ENCODE measurements around the gene CHRNA1.
A peak's percentile ranks its signal among the peaks of the same experiment; 100 is the strongest.

Gene CHRNA1

DNA sequence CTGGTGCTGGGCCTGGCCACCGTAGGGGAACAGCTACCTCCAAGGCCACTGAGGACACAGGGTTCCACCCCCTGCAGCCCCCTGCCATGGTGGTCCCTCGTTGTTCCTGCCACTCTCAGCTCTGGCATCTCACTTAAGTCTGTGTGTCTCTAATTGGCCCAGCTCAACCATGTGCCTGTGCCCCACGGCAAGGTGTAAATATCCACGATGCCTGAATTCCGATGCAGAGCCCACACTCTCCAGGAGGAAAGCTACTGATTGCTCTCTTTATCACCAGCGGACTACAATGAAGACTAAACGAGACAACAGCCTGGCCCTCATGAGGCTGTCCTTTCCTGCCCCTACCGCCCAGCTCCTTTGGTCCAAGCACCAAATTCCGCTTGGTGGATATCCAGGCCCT lies 17.0 kb upstream of the CHRNA1 start:
- DNase-seq = no peak

DNA sequence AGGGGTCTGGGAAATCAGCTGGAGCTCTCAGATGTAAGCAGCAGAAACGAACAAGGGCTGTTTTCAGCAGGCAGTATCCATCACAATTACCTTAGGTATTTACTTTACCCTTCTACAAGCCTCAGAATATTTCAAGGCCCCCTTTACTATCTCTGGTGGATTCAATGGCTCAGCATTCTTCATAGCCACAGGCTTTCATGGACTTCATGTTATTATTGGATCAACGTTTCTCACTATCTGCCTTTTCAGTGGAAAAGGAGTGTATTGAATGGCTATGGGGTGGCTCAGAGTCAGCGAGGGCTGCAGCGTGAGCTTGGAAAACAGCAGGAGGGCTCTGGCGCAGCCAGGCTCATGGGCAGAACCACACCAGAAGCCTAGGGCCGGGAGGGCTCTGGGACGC lies 16.6 kb upstream of the CHRNA1 start:
- DNase-seq = no peak

DNA sequence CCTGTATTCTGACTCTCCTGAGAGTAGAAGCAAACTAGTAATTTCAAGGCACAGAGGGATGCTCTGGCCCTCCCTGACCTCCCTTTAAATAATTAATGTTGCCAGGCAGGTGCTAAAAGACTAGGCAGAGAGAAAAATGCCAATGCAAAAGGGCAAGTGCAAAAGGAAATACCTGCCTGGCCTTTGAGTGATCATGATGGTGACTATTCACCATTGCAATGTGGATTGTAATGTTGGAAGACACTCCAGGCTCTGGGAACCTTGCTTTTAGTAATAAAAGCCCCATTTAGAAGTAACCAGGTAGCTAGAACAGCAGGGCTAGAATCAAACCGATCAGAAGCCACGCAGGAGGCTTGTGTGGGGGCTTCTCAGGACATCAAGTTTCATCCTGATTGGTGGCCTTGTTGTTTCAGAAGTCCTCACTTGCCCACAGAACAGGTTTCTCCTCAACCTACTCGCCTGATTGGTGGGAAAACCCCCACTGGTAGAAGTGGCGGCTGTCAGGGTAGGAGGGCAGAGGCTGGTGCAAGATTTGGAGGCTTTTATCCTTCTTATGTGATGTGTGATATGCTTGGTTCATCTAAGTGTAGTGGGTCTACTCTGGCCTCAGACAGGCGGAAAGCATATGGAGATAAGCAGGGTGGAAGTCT lies 16.0 kb upstream of the CHRNA1 start:
- no peak for DNase-seq

DNA sequence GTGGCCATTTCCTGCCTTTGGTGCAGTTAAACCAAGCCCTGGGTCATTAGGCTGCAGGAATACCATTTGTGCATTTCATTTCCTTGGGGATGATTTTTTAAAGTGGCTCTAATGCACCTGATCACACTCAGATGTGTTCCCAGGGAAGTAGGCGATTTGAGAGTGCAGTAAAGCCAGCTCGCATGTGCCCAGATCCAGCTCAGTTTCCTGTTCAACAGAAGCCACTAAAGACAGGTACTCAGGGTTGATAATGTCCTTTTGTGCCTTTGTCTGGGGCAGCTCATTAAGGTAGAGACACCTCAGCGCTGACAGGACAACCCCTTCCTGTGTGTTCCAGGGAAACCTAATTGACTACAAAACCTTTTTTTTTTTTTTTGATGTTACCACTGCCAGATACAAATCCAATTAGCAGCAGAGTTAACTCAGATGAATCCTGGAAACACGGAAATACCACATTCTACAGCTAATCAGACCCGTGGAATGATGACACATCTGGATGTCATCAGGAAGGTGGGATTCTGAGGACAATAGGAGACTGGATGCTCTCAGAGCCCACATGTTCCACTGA lies 15.2 kb upstream of the CHRNA1 start:
- DNase-seq = no peak

DNA sequence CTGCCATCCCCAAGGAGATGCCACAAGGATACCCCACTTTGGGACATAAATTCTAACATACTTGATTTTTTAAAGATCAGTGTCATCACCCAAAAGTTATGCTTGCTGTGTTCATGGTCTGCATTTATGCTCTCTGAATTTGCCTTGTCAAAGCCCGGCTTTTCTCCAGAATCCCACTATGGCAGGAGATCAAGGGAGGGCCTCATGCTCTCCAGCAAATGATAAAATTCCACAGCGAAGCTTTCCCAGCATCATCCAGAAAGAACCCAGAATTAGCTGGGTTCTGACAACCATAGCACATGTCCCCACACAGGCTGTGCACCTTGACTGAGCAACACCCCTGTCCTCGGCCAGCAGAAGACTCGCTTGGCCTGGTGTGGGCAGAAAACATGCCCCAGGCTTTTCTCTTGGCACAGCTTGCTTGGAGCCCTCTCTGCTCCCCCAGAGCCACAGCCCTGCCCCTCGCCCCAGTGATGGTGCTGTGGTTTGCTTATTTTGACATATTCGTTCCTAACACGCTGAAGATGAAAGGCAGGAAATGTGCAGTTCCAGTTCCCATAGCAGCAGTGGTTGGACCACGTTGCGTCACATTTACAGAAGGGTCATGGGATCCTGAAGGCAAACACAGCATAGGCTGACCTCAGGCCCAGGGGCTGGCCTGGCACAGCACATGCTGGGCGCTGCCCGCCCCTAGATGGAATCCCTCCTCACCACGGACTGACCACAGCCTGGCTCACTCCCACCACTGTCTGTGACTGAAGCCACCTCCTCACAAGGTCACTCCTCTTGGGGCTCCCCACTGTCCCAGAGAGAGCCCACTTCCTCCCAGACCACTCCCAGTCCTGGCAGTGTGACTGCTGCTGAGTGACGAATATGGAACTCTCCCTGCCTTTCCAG lies 14.1 kb upstream of the CHRNA1 start:
- DNase-seq = no peak

DNA sequence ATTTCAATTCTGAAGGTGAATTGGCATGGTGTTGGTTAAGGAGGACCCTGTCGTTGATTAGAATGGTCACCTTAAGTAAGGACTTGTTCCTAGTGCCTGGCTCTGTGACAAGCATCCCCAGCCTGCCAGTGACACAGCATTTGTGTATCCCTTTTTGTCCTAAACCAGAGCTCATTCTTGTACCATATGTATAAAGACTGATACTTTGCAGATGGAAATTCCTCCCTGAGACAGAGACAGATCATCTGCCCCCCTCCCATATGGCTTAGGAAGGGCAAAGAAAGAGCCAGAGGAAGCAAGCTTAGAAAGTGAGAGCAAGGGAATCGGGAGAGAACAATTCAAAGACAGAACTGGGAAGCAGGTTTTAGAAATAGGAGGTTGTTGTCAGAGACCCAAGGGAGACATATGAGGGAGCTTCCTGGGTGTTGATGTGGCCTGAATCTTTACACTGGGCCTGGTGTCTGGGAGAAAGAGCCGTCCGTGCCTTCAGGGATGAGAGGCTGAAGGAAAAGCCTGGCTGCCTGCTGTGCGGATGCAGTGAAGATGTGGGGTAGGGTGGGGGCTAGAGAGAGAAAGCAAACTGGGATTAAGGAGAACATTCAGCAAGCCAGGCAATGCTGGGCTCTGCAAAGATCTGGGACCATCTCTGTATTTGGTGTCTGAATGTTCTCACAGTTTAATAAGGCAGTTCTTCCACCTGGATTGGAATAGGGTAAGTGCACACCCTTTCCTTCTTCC lies 13.2 kb upstream of the CHRNA1 start:
- DNase-seq = no peak

DNA sequence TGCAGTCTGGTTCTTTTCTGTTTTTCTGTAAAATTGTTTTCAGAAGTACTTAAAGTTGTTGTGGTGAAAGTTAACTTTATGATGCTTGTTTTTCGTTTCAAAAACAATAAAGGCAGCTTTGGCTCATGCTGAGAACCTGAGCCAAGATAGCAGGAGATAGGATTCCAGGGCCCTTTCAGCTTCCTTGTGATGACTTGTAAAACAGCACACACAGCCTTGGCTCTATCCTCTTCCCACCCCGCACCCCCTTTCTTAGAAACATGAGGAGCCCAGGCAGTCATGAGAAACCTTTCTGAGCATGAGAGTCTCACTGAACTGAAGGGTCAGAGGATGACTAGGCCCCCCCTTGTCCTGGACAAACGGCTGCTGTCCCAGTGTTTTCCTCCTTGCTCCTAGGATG lies 12.4 kb upstream of the CHRNA1 start:
- DNase-seq = no peak

DNA sequence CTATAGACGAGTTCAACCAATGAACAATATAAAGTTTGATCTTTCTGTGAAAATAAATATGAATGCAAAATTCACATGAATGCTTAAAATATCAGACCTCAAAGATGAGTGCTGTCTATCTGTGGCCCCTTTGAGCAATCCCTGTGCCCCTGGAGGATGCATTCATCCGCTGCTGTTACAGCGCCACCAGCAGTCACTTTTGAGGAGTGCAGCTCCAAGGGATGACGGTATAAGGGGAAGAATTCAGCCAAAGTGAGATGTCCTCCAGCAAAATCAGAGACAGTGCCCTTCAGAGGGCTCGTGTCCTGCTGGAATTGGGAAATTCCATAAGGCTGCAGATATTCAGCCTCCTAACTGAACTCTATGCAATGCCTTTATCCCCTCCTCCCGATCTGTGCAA lies 12.0 kb upstream of the CHRNA1 start:
- no peak for DNase-seq

DNA sequence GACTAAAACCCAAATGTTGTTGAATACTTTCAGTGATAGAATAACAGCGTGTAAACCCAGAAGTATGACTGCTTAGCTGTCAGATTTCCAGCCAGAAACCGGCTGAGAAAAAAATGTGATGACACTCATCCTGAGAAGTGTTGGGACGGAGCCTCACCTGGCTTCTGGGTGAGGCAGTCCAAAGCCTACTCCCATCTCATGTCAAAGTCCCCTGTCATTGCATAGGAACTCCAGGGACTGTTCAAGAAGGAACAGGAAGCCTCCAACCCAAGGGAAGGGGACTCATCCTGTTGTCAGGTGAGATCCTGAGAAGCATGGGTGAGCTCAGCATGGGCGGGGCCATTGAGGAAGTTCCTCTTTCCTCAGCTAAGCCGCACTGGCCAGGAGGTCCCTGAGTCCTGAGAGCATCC lies 11.3 kb upstream of the CHRNA1 start:
- DNase-seq = no peak

DNA sequence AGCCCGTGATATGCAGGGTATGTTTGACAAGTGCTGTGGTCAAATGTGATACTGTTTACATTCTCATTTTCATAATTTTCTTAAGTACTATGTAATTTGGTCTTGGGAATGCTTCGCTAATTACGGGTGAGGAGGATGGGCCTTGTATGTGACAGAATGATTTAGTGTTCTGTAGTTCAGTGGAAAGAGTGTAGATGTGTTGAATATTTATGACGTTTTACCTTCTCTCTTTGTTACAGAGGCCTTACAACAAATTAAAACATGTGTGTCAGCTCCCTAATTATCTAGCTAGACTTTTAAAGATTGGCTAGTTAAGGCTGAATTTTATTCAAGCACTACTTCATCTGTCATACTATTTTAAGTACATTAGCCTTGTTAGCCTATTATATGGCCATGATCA lies 10.6 kb upstream of the CHRNA1 start:
- no peak for DNase-seq

DNA sequence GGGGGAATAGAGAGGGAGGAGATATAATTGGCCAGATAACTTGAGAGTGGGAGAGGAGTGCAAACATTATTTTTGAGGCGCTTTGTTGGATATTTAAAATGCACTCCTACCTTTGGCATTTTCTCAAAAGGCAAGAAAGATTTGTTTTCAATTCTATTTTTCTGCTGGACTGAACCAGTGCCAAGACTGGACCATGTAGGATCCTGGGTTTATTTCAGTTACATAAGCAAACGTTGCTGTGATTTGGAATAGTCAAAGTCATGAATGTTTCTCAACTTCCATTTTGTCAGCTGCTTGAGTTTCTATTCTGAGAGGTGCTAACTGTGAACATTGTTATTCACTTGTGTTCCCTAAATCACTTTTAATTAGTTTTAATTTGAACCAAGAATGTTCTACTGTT lies 8.9 kb upstream of the CHRNA1 start:
- no peak for DNase-seq

DNA sequence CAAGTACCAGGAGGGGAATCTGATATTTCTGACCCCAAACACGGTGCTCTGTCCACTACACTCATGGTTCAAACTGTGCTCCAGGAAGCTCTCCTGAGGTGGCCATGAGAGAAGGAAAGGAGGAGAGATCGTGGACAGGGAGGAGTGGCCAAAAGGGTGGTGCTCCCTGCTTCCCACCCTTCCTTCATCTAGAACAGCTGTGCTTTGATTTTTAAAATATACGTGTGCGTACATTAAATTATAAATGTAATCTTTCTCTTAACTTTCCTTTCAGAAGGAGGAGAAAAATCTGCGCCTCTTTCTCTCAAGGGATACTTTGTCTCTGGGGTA lies 8.2 kb upstream of the CHRNA1 start:
- no peak for DNase-seq

DNA sequence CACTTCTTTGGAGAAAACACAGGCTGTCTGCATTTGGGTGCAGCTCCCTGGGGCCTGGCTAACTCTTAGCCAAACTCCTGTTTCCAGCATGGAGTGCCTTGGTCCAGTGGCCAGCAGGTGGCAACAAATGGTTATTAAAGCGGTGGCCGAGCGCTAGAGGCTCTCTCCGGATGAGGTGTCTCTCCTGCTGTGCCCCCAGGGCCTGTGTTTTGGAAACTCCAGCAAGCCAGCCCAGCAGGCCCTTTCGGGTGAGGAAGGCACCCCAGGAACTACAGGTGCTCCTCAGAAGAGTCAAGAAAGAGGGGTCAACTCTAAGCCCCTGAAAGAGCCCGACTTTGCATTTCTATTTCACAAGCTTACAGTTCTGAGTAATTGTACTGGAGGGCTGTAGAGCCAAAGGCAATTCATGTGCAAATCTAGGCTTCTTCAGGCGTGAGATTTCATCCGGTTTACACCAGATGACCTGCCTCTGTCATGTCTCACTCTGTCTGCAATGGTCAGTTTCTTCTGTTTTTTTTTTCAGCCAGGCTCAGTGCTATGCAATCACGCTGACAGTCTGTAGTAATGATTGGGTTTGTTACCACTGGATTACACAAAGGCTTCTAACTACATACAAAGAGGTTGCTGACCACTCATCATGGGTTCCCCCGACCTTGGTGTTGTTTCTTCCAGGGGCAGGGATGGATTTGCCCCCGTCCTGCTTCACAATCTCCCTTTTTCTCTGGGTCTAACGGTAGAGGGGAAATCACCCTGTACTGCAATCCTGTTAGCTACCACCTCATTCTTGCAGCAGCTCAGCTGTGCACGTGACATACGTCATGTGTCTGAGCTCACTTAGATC lies 7.6 kb upstream of the CHRNA1 start:
- DNase-seq = peak; percentile 37

DNA sequence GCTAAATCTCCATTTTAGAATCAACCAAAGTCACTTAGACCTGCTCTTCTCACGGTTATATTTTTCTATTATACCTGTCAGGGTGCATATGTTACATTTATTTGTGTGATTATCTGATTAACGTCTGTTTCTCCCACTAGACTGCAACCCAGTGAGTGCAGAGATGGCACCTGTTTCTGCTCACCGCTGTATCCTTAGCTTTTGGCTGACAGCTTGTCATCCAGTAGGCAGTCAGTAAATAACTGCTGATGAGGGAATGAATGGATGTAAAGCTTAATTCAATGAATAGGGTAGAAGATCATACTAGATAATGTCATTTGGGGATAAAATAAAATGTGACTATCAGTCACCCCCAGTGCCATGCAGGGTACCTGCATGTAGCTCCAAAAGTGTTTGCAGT lies 6.9 kb upstream of the CHRNA1 start:
- no peak for DNase-seq

DNA sequence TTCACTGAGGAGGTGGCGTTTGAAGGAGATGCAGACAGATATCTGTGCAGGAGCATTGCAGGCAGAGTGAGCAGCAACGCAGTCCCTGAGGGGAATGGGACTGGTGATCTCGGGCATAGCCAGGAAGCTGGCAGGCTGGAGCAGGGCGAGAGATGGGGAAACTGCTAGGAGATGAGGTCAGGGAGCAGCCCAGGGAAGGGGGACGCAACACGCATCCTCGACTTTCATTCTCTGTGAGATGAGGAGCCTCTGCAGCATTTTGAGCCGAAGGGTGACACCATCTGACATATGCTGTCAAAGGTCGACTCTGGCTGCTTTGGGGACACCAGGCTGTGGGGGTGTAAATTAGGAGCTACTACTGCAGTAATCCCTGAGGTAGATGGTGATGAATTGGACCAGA lies 4.3 kb upstream of the CHRNA1 start:
- no peak for DNase-seq

DNA sequence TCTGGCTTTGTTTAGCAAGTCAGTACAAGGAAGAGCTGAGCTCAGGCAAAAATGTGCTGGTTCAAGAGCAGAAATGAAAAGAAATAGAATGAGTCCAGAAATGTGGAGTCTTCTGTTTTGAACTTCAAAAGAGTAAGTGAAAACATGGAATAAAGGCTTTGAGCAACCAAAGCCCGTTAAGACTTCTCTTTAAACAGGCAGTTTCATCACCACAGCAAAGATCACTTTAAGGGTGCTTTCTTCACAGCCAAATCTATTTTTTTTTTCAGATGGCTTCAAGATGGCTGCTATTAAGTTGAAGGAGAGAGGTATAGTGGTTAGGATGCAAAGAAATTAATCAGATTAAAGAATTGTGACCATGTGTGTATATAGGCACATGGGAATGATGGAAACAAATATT lies 2.0 kb upstream of the CHRNA1 start:
- no peak for DNase-seq

DNA sequence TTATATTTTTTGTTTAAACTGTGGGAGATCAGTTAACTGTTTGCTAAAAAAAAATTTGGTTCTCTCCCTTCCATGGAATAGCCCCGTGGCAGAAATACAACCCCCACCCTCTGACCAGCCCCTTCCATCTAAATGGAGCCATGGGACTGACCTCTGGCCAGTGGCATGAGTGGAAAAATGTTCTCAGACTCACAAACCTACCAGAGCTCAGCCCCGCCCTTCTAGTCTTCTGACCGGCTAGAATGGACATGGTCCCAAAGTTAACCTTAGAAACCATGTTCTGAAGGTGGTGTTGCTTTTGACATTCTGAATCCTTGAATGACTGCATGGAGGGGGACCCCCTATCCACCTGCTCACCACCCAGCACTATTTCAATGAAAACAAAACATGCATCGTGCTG lies 1.3 kb upstream of the CHRNA1 start:
- DNase-seq = no peak

DNA sequence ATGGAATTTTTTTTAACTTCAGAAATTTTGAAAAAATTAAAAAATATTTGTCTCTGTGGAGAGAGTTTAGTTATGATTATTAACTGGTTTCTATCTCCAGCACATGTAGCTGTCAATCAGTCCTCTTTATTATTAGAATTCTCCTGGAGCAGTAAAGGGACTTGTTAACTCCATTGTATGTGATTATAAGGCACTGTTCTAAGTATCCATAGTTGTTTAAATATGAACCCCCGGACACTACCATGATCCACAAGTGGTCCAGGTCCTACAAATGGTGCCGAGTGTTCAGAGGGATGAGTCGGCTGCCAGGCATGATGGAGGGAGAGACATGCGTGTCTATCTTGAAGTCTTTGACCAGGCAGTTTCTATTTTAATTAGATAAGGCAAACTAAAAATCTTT lies 492 bp downstream of the CHRNA1 start:
- no peak for DNase-seq

DNA sequence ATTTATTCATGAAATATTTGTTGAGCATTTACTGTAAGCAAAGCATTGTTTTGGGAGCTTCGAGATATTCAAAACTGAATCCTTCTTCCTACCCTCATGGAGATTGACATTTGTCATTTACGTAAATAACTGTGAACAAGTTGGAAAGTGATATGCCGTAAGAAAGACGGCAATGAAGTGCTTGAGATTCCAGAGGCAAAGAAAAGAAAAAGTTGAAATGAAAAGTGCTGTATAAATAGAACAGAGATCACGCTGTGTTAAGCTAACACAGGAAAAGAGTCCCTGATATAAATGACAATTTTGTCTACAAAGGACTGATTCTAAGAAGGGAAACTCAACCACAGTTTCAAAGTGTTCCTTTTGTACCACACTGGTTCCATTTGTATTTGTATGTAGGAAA lies 1.8 kb downstream of the CHRNA1 start:
- DNase-seq = no peak

DNA sequence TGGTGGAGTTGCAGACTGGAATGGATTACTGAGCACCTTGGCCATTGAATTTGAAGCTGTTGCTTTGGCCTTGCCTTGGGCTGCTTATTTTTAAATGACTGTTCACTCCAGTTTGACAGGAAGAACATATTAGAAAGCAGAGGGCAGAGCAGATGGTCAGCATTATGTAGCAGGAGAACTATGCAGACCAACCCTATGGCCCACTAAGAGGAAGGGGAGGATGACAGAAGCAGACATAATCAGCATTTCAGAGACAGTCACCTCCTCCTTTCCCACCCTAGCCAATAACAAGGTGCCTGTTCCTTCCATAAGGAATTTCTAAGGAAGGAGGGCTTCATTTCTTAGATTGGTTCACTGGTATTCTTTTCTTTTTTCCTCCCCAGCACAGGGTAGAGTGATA lies 2.4 kb downstream of the CHRNA1 start:
- peak; percentile 23 for DNase-seq

DNA sequence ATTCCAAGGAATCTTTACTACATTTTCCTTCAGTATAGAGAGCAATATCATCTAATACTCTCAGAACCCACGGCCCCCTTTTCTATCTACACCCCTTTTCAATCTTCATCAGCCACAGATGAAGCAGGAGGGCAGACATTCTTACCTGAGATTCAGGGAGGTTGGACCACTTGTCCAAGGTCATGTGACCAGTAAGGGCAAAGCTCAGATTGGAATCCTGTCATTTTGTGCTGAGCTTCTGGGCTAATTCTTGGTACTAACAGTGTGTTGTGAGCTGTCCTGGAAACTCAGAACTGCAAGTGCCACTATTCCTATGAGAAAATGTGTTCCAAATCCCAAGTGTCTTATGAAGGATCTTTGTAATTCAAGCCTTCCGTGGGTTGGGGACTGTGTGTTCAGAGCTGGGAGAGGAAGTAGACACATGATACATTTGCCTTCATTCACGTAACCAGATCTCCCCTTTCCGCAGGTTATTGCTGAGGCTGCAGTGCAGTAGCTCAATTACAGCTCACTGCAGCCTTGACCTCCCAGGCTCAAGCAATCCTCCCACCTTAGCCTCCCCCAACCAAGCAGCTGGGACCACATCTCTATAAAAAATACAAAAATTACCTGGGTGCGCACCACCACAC lies 3.3 kb downstream of the CHRNA1 start:
- DNase-seq = no peak

DNA sequence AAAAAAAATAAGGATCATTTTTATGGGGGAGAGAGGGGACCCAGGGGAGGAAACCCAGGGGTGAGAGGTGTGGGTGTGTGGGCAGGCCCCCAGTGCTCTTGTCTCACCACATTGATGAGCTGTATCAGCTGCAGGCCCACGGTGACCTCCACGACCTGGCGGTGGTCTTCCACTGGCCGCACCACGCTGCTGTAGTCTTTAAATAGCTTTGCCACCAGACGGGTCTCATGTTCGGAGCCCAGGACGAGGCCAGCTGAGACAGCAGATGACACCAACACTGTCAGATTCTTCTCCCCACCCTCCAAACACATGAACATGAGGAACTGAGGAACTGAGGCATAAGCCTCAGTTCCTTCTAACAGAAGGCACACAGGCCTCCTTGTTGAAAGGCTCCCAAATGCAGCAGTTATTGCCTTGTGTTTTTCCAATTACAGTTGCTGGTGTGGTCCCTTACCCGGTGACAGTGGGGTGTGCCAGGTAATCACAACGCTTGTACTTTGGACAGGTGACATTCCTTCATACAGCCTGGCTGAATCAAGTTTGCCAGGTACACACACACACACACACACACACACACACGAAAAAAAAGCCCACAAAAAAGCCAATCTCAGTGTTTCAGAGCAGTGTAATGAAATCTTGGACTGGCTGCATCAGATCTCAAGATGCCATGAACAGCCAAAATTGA lies 4.7 kb downstream of the CHRNA1 start:
- DNase-seq = no peak

Data from NCI-H1694 treated with DMSO at 0.1 percent for 48 hours (cell line).